Activated naive CD4-positive, alpha-beta T cell treated with anti-CD3 and anti-CD28 coated beads for 36 hours (primary cell): ENCODE data around the gene ADAM8. TPM values are rescaled to one million over a fixed set of nuclear protein-coding genes. Genes with fewer than 3 reads are reported as not detected.

ENCODE experiments used
- CTCF ChIA-PET: fragments of 350-600 bp; sonication (Branson Sonifier 250); formaldehyde crosslinking; loops from one replicate; lab custom pipeline; 2021; ENCODE audit warnings: antibody characterized with exemption; lab: Charles Lee
- DNase-seq: peaks from one replicate; pipeline ENCODE4 v3.0.0-alpha.2; 2020
- H3K27ac Mint-ChIP-seq: one replicate; pipeline ENCODE4 v1.8.0; 2021; ENCODE audit warnings: mild to moderate bottlenecking, mixed read lengths
- H3K27me3 Mint-ChIP-seq: one replicate; pipeline ENCODE4 v1.8.0; 2021; ENCODE audit warnings: low read depth, mixed read lengths
- H3K36me3 Mint-ChIP-seq: one replicate; pipeline ENCODE4 v1.8.0; 2021; ENCODE audit warnings: low read depth, mixed read lengths
- H3K4me1 Mint-ChIP-seq: one replicate; pipeline ENCODE4 v1.8.0; 2021; ENCODE audit warnings: low read depth, mixed read lengths
- H3K4me3 Mint-ChIP-seq: one replicate; pipeline ENCODE4 v1.8.0; 2021; ENCODE audit warnings: mild to moderate bottlenecking, moderate library complexity, mixed read lengths
- H3K9me3 Mint-ChIP-seq: one replicate; pipeline ENCODE4 v1.8.0; 2021; ENCODE audit warnings: mixed read lengths
- intact Hi-C: fragments of 100-400 bp; cut with micrococcal nuclease; formaldehyde crosslinking; loops from one replicate; pipeline ENCODE4 v1.15.1; 2023
- microRNA-seq: library from miRNA; unstranded; fragments of <30 nt; microRNA quantifications from one replicate; pipeline ENCODE4 v1.2.0, GENCODE V29; 2022; ENCODE audit warnings: borderline microRNAs expressed, borderline replicate concordance
- total RNA-seq, 2 experiments: library from RNA; stranded (reverse); gene quantifications; one replicate each; pipeline ENCODE4 v1.2.3, GENCODE V29; 2021

Gene ADAM8
- total RNA-seq, 2 experiments from 2014 or later: 112 to 120 TPM

DNA sequence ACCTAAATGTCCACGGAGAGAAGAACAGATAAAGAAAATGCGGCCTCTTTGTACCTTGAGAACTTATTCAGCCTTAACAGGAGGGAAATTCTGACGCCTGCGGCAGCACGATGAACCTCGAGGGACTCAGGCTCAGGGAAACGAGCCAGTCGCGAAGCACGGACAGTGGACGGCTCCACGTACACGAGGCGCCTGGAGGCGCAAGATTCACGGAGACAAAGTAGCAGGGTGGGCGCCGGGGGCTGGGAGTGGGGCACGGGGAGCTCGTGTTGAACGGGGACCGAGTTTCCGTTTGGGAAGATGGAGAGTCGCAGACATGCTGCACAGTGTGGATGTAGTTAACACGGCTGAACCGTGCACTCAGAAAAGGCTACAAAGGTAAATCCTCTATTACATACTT is 59.9 kb downstream of the ADAM8 start:
- Mint-ChIP-seq H3K27me3 (peaks cover 5% of the 10 kb centered on the region), H3K27ac (no peak overlapping the region), H3K4me1 (no peaks in the 10 kb centered on the region), H3K36me3 (no peaks in the 10 kb centered on the region), H3K9me3 (no peaks in the 10 kb centered on the region), H3K4me3 (no peak overlapping the region)
- CTCF ChIA-PET: no interaction called here
- intact Hi-C loops: no loop called here
- no peak for DNase-seq

GRCh38 chr10:133215586-133215985 is 61.1 kb downstream of the ADAM8 start:
- Mint-ChIP-seq H3K36me3 (no peaks in the 10 kb centered on the region), H3K4me1 (peaks cover under 1% of the 10 kb centered on the region), H3K27ac (no peak overlapping the region), H3K4me3 (no peak overlapping the region), H3K9me3 (no peaks in the 10 kb centered on the region), H3K27me3 (peaks cover 2% of the 10 kb centered on the region)
- intact Hi-C loops: no loop called here
- DNase-seq: no peak
- CTCF ChIA-PET: interaction anchor here (0.7 kb wide), 1 partner anchor 130 kb away, joined by 3 read pairs; no protein-coding TSS in a partner anchor

- Mint-ChIP-seq H3K9me3 (no peaks in the 10 kb centered on the region), H3K4me3 (no peak overlapping the region), H3K27me3 (peaks cover 2% of the 10 kb centered on the region), H3K36me3 (no peaks in the 10 kb centered on the region), H3K4me1 (peaks cover 4% of the 10 kb centered on the region), H3K27ac (no peak overlapping the region)
- CTCF ChIA-PET: no interaction called here
- no peak for DNase-seq
- intact Hi-C loops: no loop called here
Observed at GRCh38 chr10:133214468-133215410, 61.9 kb downstream of the ADAM8 start.

- Mint-ChIP-seq H3K4me3 (no peak overlapping the region), H3K9me3 (no peaks in the 10 kb centered on the region), H3K36me3 (no peaks in the 10 kb centered on the region), H3K4me1 (peaks cover 4% of the 10 kb centered on the region), H3K27me3 (peaks cover 2% of the 10 kb centered on the region), H3K27ac (no peak overlapping the region)
- intact Hi-C loops: no loop called here
- no peak for DNase-seq
- CTCF ChIA-PET: no interaction called here
Observed at GRCh38 chr10:133213641-133214467, 62.8 kb downstream of the ADAM8 start.

GRCh38 chr10:133212853-133213494 is 63.7 kb downstream of the ADAM8 start:
- Mint-ChIP-seq H3K9me3 (no peaks in the 10 kb centered on the region), H3K4me3 (no peak overlapping the region), H3K27ac (no peak overlapping the region), H3K36me3 (no peaks in the 10 kb centered on the region), H3K27me3 (peaks cover under 1% of the 10 kb centered on the region), H3K4me1 (peaks cover 4% of the 10 kb centered on the region)
- no peak for DNase-seq
- intact Hi-C loops: no loop called here
- CTCF ChIA-PET: no interaction called here

Small RNAs within 50 kb of the gene (microRNA-seq; reads per million reads assigned to microRNA genes)
- gene MIR202: not detected

Other genes starting within 250 kb of the ADAM8 start
- not detected for gene ADGRA1, start 188.9 kb downstream of the ADAM8 start, total RNA-seq
- not detected for gene KNDC1, start 116.6 kb downstream of the ADAM8 start, total RNA-seq
- not detected for gene UTF1, start 46.7 kb downstream of the ADAM8 start, total RNA-seq
- not detected for gene VENTX, start 39.0 kb downstream of the ADAM8 start, total RNA-seq
- 10 to 100 TPM; 47.9 to 56.1 TPM for gene TUBGCP2, start 32.0 kb upstream of the ADAM8 start, total RNA-seq
- gene ZNF511, start 32.0 kb upstream of the ADAM8 start, total RNA-seq: 10 to 100 TPM; 37.1 to 39.4 TPM
- gene CALY, start 60.0 kb upstream of the ADAM8 start, total RNA-seq: not detected
- not detected for gene PRAP1, start 70.5 kb upstream of the ADAM8 start, total RNA-seq
- 10 to 100 TPM; 29.9 to 34.9 TPM for gene FUOM, start 81.2 kb upstream of the ADAM8 start, total RNA-seq
- gene ECHS1, start 96.5 kb upstream of the ADAM8 start, total RNA-seq: 10 to 100 TPM; 45.8 to 48.7 TPM
- gene PAOX, start 102.4 kb upstream of the ADAM8 start, total RNA-seq: 1 to 10 TPM; 4.4 to 5.0 TPM
- gene MTG1, start 117.3 kb upstream of the ADAM8 start, total RNA-seq: 10 to 100 TPM; 31.6 to 32.9 TPM
- gene SPRN, start 147.8 kb upstream of the ADAM8 start, total RNA-seq: not detected
- gene SCART1, start 177.1 kb upstream of the ADAM8 start, total RNA-seq: 1 to 10 TPM; 1.5 to 1.6 TPM